Liver (tissue), 3 donors: Measurements from ENCODE around the gene LCP2.

Experiments
- EGR1 ChIP-seq, 2 donors: IDR thresholded peaks; 2 replicates each; pipeline ENCODE4 v1.6.1; 2016 to 2018; ENCODE audit warnings: antibody characterized with exemption in 2 of 2, low read depth in 2 of 2
- FOXA1 ChIP-seq: IDR thresholded peaks from 2 replicates; pipeline ENCODE4 v1.6.1; 2016; ENCODE audit warnings: antibody characterized with exemption
- GABPA ChIP-seq, 2 donors: IDR thresholded peaks in 1 of 2; conservative IDR thresholded peaks in 1 of 2; 2 replicates each; pipeline ENCODE4 v1.6.1; 2016; ENCODE audit warnings: antibody characterized with exemption in 2 of 2, mild to moderate bottlenecking in 1 of 2, moderate library complexity in 1 of 2
- HNF4A ChIP-seq, 2 donors: conservative IDR thresholded peaks; 2 replicates each; pipeline ENCODE4 v1.6.1; 2016; ENCODE audit warnings: antibody characterized with exemption in 2 of 2, mild to moderate bottlenecking in 2 of 2
- JUND ChIP-seq, 2 donors: IDR thresholded peaks; 2 replicates each; pipeline ENCODE4 v1.6.1; 2016; ENCODE audit warnings: antibody characterized with exemption in 2 of 2
- RAD21 ChIP-seq, 2 donors: IDR thresholded peaks; 2 replicates each; pipeline ENCODE4 v1.6.1; 2016; ENCODE audit warnings: antibody characterized with exemption in 2 of 2, mild to moderate bottlenecking in 2 of 2
- TAF1 ChIP-seq: conservative IDR thresholded peaks from 2 replicates; pipeline ENCODE4 v1.6.1; 2016; ENCODE audit warnings: antibody characterized with exemption, mild to moderate bottlenecking
- TF ChIP-seq, protein P1 (sequence below): fragments of 150-350 bp; IDR thresholded peaks from 2 replicates; pipeline ENCODE4 v1.5.1; 2017; ENCODE audit warnings: improper control_type of control experiment, low read depth, low read length; ENCODE audit not compliant: missing input control
- TF ChIP-seq, protein P2 (sequence below): IDR thresholded peaks from 2 replicates; pipeline ENCODE4 v1.6.1; 2016; ENCODE audit warnings: antibody characterized with exemption
- TF ChIP-seq, protein P3 (sequence below): IDR thresholded peaks from 2 replicates; pipeline ENCODE4 v1.6.1; 2016; ENCODE audit warnings: antibody characterized with exemption, mild to moderate bottlenecking
- TF ChIP-seq, protein P4 (sequence below): IDR thresholded peaks from 2 replicates; pipeline ENCODE4 v1.6.1; 2016; ENCODE audit warnings: antibody characterized with exemption
- donor health status: healthy.
- donor health status: healthy.

DNA sequence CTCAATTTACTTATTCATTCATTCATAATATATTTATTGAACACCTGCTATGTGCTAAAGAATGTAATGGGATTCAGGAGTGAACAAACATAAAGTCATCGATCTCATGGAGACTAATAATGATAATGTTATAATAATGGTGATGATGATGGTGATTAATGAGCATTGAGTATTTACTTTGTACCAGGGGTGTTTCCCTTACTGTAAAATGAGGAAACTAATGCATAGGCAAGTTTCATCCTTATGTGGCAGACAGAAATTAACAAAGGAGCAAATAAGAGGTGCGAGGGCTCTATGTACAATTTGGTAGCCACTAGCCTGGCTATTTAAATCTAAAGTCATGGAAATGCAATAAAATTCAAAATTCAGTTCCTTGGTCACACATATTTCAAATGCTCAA lies 11.1 kb upstream of the LCP2 start:
- TF ChIP-seq, protein P1, sequence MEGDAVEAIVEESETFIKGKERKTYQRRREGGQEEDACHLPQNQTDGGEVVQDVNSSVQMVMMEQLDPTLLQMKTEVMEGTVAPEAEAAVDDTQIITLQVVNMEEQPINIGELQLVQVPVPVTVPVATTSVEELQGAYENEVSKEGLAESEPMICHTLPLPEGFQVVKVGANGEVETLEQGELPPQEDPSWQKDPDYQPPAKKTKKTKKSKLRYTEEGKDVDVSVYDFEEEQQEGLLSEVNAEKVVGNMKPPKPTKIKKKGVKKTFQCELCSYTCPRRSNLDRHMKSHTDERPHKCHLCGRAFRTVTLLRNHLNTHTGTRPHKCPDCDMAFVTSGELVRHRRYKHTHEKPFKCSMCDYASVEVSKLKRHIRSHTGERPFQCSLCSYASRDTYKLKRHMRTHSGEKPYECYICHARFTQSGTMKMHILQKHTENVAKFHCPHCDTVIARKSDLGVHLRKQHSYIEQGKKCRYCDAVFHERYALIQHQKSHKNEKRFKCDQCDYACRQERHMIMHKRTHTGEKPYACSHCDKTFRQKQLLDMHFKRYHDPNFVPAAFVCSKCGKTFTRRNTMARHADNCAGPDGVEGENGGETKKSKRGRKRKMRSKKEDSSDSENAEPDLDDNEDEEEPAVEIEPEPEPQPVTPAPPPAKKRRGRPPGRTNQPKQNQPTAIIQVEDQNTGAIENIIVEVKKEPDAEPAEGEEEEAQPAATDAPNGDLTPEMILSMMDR, result no peak
- TF ChIP-seq RAD21 (IDR thresholded peaks at IDR 0.05) (no peak), HNF4A (conservative IDR thresholded peaks at IDR 0.05) (no peak), FOXA1 (no peak), JUND (IDR thresholded peaks at IDR 0.05) (no peak), TAF1 (no peak), GABPA (IDR thresholded peaks at IDR 0.05 in 1 of 2, conservative IDR thresholded peaks at IDR 0.05 in 1 of 2) (no peak), EGR1 (IDR thresholded peaks at IDR 0.05; ENCODE audit: low read depth in 2 of 2) (no peak)
- TF ChIP-seq, protein P2, sequence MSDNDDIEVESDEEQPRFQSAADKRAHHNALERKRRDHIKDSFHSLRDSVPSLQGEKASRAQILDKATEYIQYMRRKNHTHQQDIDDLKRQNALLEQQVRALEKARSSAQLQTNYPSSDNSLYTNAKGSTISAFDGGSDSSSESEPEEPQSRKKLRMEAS, result no peak
- TF ChIP-seq, protein P3, sequence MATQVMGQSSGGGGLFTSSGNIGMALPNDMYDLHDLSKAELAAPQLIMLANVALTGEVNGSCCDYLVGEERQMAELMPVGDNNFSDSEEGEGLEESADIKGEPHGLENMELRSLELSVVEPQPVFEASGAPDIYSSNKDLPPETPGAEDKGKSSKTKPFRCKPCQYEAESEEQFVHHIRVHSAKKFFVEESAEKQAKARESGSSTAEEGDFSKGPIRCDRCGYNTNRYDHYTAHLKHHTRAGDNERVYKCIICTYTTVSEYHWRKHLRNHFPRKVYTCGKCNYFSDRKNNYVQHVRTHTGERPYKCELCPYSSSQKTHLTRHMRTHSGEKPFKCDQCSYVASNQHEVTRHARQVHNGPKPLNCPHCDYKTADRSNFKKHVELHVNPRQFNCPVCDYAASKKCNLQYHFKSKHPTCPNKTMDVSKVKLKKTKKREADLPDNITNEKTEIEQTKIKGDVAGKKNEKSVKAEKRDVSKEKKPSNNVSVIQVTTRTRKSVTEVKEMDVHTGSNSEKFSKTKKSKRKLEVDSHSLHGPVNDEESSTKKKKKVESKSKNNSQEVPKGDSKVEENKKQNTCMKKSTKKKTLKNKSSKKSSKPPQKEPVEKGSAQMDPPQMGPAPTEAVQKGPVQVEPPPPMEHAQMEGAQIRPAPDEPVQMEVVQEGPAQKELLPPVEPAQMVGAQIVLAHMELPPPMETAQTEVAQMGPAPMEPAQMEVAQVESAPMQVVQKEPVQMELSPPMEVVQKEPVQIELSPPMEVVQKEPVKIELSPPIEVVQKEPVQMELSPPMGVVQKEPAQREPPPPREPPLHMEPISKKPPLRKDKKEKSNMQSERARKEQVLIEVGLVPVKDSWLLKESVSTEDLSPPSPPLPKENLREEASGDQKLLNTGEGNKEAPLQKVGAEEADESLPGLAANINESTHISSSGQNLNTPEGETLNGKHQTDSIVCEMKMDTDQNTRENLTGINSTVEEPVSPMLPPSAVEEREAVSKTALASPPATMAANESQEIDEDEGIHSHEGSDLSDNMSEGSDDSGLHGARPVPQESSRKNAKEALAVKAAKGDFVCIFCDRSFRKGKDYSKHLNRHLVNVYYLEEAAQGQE, result no peak
- TF ChIP-seq, protein P4, sequence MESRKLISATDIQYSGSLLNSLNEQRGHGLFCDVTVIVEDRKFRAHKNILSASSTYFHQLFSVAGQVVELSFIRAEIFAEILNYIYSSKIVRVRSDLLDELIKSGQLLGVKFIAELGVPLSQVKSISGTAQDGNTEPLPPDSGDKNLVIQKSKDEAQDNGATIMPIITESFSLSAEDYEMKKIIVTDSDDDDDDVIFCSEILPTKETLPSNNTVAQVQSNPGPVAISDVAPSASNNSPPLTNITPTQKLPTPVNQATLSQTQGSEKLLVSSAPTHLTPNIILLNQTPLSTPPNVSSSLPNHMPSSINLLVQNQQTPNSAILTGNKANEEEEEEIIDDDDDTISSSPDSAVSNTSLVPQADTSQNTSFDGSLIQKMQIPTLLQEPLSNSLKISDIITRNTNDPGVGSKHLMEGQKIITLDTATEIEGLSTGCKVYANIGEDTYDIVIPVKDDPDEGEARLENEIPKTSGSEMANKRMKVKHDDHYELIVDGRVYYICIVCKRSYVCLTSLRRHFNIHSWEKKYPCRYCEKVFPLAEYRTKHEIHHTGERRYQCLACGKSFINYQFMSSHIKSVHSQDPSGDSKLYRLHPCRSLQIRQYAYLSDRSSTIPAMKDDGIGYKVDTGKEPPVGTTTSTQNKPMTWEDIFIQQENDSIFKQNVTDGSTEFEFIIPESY, result no peak
